DOHH2 (cell line): ENCODE results near the gene LBR.

ENCODE experiments used
- CTCF ChIP-seq: fragments of 200-600 bp; sonication (generic); IDR thresholded peaks from one replicate; pipeline ENCODE4 v1.5.1; 2014; ENCODE audit warnings: antibody characterized with exemption, mild to moderate bottlenecking, low read depth, low read length; ENCODE audit not compliant: poor library complexity, severe bottlenecking
- EZH2phosphoT487 ChIP-seq: fragments of 200-600 bp; sonication (generic); IDR thresholded peaks from 2 replicates; pipeline ENCODE4 v1.6.1; 2017; ENCODE audit warnings: borderline replicate concordance, mild to moderate bottlenecking, antibody characterized with exemption, low read length, moderate library complexity, mixed read lengths

DNA sequence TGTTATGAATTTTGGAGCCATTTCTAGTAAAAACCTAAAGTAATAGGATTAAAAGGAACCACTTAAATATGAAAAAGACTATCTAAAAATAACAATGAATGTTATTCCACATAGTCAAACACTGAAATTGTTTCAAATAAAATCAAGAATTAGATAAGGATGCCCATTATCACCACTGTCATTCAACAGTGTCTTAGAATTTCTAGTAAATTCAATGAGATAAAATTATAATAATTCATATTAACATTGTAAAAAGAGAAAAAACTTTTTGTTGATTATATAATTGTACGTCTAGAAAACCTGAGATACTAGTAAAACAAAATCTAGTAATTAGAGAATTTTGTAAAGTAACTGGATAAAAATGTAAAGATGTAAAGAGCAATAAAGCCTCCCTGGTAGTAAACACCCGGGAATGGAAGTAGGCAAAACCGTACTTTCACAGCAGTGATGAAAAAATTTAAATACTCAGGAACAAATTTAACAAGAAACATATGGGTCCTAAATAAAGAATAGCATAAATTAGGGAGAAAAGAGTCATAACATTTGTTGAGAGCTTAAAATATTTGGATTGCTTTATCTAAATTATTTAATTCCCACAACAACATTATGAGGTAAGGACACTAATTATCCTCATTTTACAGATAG is 56.4 kb downstream of the LBR start:
- no peak for TF ChIP-seq CTCF
- TF ChIP-seq EZH2phosphoT487, result no peak
